A673 (cell line): ENCODE results near the gene VN1R4. TPM values are rescaled to one million over a fixed set of nuclear protein-coding genes. Genes with fewer than 3 reads are reported as not detected.
"Not testable (repeated sequence)": the region's sequence is repeated elsewhere in the genome, so short reads cannot be mapped to it uniquely, and the experiment has no call there.

Experiments used
- BruUV-seq: library from RNA; stranded (reverse); fragments of 400-500 nt; replicated peaks from 2 replicates; lab custom pipeline; 2021; lab: Mats Ljungman, UMichigan
- CTCF ChIA-PET: fragments of 300-600 bp; sonication (Branson Sonifier 250); formaldehyde crosslinking; loops from one replicate; lab custom pipeline; 2022; ENCODE audit warnings: antibody characterized with exemption; lab: Charles Lee
- POLR2A ChIA-PET: fragments of 300-600 bp; sonication (Branson Sonifier 250); formaldehyde crosslinking; loops from one replicate; lab custom pipeline; 2022; ENCODE audit warnings: antibody characterized with exemption; ENCODE audit not compliant: low non-redundant PET; lab: Charles Lee
- DNase-seq: peaks from one replicate; pipeline ENCODE4 v3.0.0-alpha.2; 2015; ENCODE audit warnings: low spot score
- H3K27ac ChIP-seq: fragments of 200-600 bp; sonication (generic); 2 replicates; pipeline ENCODE4 v1.5.1; 2016; ENCODE audit warnings: mixed run types, low read depth, mild to moderate bottlenecking, mixed read lengths, antibody characterized with exemption, low read length; ENCODE audit not compliant: poor library complexity, severe bottlenecking
- H3K27me3 ChIP-seq: fragments of 200-600 bp; sonication (generic); replicated peaks from 2 replicates; pipeline ENCODE4 v1.6.1; 2017; ENCODE audit warnings: mixed run types, low read depth, mild to moderate bottlenecking, mixed read lengths, antibody characterized with exemption, low read length; ENCODE audit not compliant: insufficient read depth, poor library complexity
- H3K36me3 ChIP-seq: fragments of 200-600 bp; sonication (generic); 2 replicates; pipeline ENCODE4 v1.6.1; 2016; ENCODE audit warnings: mixed run types, mild to moderate bottlenecking, mixed read lengths, antibody characterized with exemption, low read length; ENCODE audit not compliant: insufficient read depth, poor library complexity, severe bottlenecking
- H3K4me1 ChIP-seq: fragments of 200-600 bp; sonication (generic); 2 replicates; pipeline ENCODE4 v1.6.1; 2017; ENCODE audit warnings: mixed run types, mild to moderate bottlenecking, mixed read lengths, antibody characterized with exemption, low read length; ENCODE audit not compliant: insufficient read depth, poor library complexity, severe bottlenecking
- H3K4me3 ChIP-seq: fragments of 200-600 bp; sonication (generic); 2 replicates; pipeline ENCODE4 v1.5.1; 2016; ENCODE audit warnings: low read depth, mixed run types, mild to moderate bottlenecking, mixed read lengths, low read length; ENCODE audit not compliant: poor library complexity, severe bottlenecking
- H3K9me3 ChIP-seq: fragments of 200-600 bp; sonication (generic); 2 replicates; pipeline ENCODE4 v1.6.1; 2016; ENCODE audit warnings: mixed run types, low read depth, mild to moderate bottlenecking, mixed read lengths, antibody characterized with exemption, low read length; ENCODE audit not compliant: poor library complexity, severe bottlenecking
- CTCF ChIP-seq: fragments of 300-800, 200-600 bp; sonication (generic); conservative IDR thresholded peaks from 2 replicates; pipeline ENCODE4 v1.5.1; 2017; ENCODE audit warnings: low read depth, mild to moderate bottlenecking, antibody characterized with exemption, low read length, moderate library complexity, mixed read lengths
- EZH2 ChIP-seq: fragments of 200-600 bp; sonication (generic); IDR thresholded peaks from 2 replicates; pipeline ENCODE4 v1.6.1; 2017; ENCODE audit warnings: borderline replicate concordance, low read depth, mild to moderate bottlenecking, mixed read lengths, antibody characterized with exemption, low read length; ENCODE audit not compliant: poor library complexity, severe bottlenecking
- intact Hi-C: fragments of 100-400 bp; cut with micrococcal nuclease; formaldehyde crosslinking; loops from one replicate; pipeline ENCODE4 v1.10.0; 2022; ENCODE audit not compliant: unreplicated experiment
- total RNA-seq: library from RNA; stranded (reverse); gene quantifications from 2 replicates; pipeline ENCODE4 v1.2.3, GENCODE V29; 2021

Gene VN1R4
- total RNA-seq, 1 experiment from 2014 or later, result not detected

DNA sequence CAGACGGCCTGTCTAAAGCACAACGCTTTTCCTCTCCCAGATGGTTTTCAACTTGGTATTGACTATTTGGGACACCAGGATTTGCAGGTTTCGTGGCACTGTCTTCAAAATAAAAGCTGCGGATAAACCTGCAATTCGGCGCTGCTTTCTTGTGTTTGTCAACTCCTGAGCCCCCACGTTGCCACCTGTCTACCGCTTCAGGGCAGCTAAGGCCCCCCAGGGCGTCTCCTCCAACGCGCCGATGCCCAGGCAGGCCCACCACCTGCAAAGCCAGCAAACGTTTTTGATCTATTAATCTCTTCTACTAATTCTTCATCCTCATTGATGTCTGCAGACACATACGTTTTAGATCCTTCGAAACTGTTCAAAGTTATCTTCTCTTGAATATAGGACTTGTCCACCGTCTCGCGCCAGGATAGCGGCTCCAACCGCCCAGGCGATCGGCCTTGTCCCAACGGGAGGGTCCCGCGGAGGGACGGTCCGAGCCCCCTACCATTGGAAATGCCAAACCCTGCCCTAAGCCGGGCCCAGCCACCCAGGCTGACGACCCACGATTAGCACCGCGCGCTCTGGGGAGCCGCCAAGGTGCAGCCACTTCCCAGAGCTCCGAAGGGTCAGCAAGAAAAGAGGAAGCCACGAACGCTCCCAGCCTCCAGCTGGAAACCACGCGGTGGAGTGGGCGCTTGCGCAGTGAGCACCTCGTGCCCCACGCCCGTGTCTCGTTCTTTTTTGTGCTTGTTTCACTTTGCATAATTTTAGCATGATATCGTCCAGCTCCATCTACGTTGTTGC, 23.4 kb upstream of the VN1R4 start:
- CTCF ChIA-PET, result no interaction called here
- no peak for DNase-seq
- TF ChIP-seq EZH2, result no peak
- no peak for TF ChIP-seq CTCF
- no peaks in the 10 kb centered on the region for H3K27me3 ChIP-seq
- H3K36me3 ChIP-seq, result no peaks in the 10 kb centered on the region
- no peaks in the 10 kb centered on the region for H3K4me1 ChIP-seq
- H3K9me3 ChIP-seq, result peaks cover 22% of the 10 kb centered on the region
- no peak overlapping the region for H3K4me3 ChIP-seq
- no peak overlapping the region for H3K27ac ChIP-seq
- POLR2A ChIA-PET, result no interaction called here
- no TSS peak for BruUV-seq
- intact Hi-C loops, result no loop called here

DNA sequence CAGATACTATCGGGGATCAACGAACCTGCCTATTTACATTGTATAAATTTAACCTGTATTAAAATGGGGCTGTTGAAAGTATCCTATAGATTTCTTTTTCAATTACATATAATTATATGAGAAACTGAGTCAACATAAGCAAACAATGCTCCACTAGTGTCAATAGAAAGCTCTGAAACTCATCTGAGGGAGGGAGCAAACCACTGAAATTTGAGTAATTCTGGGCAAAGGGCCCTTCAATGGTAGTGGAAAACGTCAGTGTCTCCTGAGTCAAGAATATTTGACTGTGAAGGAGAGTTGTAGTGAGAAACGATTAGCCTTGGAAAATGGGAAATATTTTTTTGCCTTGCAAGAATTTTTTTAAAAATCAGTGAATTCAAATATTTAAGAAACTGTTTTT, 17.6 kb upstream of the VN1R4 start:
- no peaks in the 10 kb centered on the region for H3K36me3 ChIP-seq
- intact Hi-C loops, result no loop called here
- TF ChIP-seq CTCF (no peak), EZH2 (no peak)
- ChIA-PET CTCF (no interaction called here), POLR2A (no interaction called here)
- H3K4me3 ChIP-seq, result no peak overlapping the region
- no peak overlapping the region for H3K27ac ChIP-seq
- H3K9me3 ChIP-seq, result no peaks in the 10 kb centered on the region
- no TSS peak for BruUV-seq
- DNase-seq, result no peak
- no peaks in the 10 kb centered on the region for H3K27me3 ChIP-seq
- no peaks in the 10 kb centered on the region for H3K4me1 ChIP-seq

DNA sequence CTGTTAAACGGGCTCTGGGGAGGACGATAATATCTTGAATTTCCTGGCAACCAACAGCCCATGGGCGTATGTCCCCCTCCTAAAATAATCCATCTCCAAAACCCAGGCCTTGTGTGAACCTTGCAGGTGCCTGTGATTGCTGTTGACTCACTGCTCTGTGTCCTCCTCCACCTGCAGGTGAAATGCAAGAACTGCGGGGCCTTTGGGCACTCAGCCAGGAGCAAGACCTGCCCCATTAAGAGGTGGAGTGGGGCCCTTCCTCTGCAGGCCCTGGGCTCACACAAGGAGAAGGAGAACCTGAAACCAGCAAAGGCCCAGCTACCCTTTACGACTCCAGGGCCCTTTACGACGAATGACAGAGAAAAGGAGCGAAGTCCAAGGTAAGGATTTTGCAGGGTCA, 14.4 kb upstream of the VN1R4 start:
- DNase-seq, intact Hi-C loops, BruUV-seq: not testable (repeated sequence)

DNA sequence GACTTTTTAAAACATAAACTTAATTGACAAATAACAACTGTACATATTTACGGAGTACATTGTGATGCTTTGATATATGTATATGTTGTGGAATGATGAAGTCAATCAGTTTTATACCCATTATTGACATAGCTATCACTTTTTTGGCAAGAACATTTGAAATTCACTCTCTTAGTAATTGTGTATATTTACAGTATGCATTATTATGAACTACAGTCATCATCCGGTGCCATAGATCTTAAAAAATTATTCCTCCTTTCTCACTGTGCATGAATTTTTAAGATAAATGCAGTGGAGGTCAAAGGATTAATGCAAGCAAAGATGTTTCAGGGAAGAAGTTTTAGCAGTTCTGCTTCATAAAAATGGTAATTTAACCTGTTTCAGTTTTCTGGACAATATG, 8.0 kb upstream of the VN1R4 start:
- Histone ChIP-seq H3K4me1 (no peaks in the 10 kb centered on the region), H3K27me3 (no peaks in the 10 kb centered on the region), H3K4me3 (no peak overlapping the region), H3K9me3 (no peaks in the 10 kb centered on the region), H3K27ac (no peak overlapping the region), H3K36me3 (no peaks in the 10 kb centered on the region)
- BruUV-seq, result no TSS peak
- ChIA-PET POLR2A (no interaction called here), CTCF (no interaction called here)
- DNase-seq, result no peak
- TF ChIP-seq EZH2, result no peak
- TF ChIP-seq CTCF, result no peak
- intact Hi-C loops, result no loop called here

More for the DNA sequence above, 14.4 kb upstream of the VN1R4 start:
- H3K36me3 ChIP-seq, H3K27ac ChIP-seq, H3K27me3 ChIP-seq, POLR2A ChIA-PET, H3K9me3 ChIP-seq, H3K4me3 ChIP-seq, H3K4me1 ChIP-seq, CTCF ChIA-PET: not testable (repeated sequence)
